Lower leg skin (tissue), 3 donors: ENCODE measurements around the gene EFNA4.

ENCODE experiments used
- POLR2A ChIP-seq, 2 donors: fragments of 450-650 bp; IDR thresholded peaks; one replicate each; pipeline ENCODE4 v1.6.1; 2016 to 2017; ENCODE audit warnings: antibody characterized with exemption in 2 of 2, mild to moderate bottlenecking in 1 of 2, moderate library complexity in 1 of 2
- TF ChIP-seq, protein P1 (sequence below), 3 donors: fragments of 450-650 bp; IDR thresholded peaks; one replicate each; pipeline ENCODE4 v1.5.1; 2016; ENCODE audit warnings: antibody characterized with exemption in 3 of 3, mild to moderate bottlenecking in 3 of 3, moderate library complexity in 2 of 3

DNA sequence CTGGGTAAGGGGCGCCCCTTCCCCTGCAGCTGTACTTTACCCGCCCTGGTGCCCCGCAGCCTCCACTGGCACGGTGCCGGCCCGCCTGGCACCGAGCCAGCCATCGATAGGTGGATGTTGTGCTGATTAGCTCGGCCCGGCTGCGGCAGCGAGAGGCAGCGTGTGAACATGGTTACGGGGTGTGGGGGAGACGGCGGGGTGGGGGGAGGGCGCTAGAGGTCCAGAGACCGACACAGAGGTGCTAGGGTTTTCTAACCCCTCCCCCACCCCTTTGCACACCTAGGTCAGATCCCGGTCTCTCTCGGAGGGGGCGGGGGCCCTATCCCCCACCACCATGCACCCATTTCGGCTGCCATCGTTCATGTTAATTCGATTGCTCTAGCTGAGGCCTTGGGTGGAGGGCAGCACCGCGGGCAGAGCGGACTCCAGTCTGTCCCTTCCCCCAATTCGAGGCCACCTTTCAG is 6.7 kb downstream of the EFNA4 start:
- TF ChIP-seq, protein P1, sequence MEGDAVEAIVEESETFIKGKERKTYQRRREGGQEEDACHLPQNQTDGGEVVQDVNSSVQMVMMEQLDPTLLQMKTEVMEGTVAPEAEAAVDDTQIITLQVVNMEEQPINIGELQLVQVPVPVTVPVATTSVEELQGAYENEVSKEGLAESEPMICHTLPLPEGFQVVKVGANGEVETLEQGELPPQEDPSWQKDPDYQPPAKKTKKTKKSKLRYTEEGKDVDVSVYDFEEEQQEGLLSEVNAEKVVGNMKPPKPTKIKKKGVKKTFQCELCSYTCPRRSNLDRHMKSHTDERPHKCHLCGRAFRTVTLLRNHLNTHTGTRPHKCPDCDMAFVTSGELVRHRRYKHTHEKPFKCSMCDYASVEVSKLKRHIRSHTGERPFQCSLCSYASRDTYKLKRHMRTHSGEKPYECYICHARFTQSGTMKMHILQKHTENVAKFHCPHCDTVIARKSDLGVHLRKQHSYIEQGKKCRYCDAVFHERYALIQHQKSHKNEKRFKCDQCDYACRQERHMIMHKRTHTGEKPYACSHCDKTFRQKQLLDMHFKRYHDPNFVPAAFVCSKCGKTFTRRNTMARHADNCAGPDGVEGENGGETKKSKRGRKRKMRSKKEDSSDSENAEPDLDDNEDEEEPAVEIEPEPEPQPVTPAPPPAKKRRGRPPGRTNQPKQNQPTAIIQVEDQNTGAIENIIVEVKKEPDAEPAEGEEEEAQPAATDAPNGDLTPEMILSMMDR (IDR thresholded peaks at IDR 0.05): no peak
- no peak for TF ChIP-seq POLR2A (IDR thresholded peaks at IDR 0.05)
